Smooth muscle cell (in vitro differentiated cells): ENCODE data around the gene CNNM4. TPM values are rescaled to one million over a fixed set of nuclear protein-coding genes. Genes with fewer than 3 reads are reported as not detected.

Experiments used
- DNase-seq: peaks from one replicate; lab custom pipeline; 2025; ENCODE audit not compliant: unreplicated experiment; lab: John Stamatoyannopoulos, UW
- H2AFZ ChIP-seq: fragments of 200-600 bp; sonication (generic); 2 replicates; pipeline ENCODE4 v1.6.0; 2016; ENCODE audit warnings: antibody characterized with exemption, low read depth, mild to moderate bottlenecking
- H3F3A ChIP-seq: fragments of 200-600 bp; sonication (generic); 2 replicates; pipeline ENCODE4 v1.6.0; 2017; ENCODE audit warnings: antibody characterized with exemption, low read depth
- H3K27ac ChIP-seq: fragments of 200-600 bp; sonication (generic); 2 replicates; pipeline ENCODE4 v1.5.1; 2016; ENCODE audit warnings: low read depth, mild to moderate bottlenecking
- H3K27me3 ChIP-seq: fragments of 200-600 bp; sonication (generic); 2 replicates; pipeline ENCODE4 v1.6.1; 2016; ENCODE audit warnings: low read depth, mild to moderate bottlenecking
- H3K36me3 ChIP-seq: fragments of 200-600 bp; sonication (generic); 2 replicates; pipeline ENCODE4 v1.5.1; 2016; ENCODE audit warnings: low read depth
- H3K4me1 ChIP-seq: fragments of 200-600 bp; sonication (generic); 2 replicates; pipeline ENCODE4 v1.5.1; 2016; ENCODE audit warnings: low read depth
- H3K4me2 ChIP-seq: fragments of 200-600 bp; sonication (generic); 2 replicates; pipeline ENCODE4 v1.6.0; 2016; ENCODE audit warnings: mild to moderate bottlenecking
- H3K4me3 ChIP-seq: fragments of 200-600 bp; sonication (generic); 2 replicates; pipeline ENCODE4 v1.5.1; 2016; ENCODE audit warnings: mild to moderate bottlenecking
- H3K79me2 ChIP-seq: fragments of 200-600 bp; sonication (generic); 2 replicates; pipeline ENCODE4 v1.6.0; 2016; ENCODE audit warnings: low read depth, mild to moderate bottlenecking
- H3K9ac ChIP-seq: fragments of 200-600 bp; sonication (generic); 2 replicates; pipeline ENCODE4 v1.6.0; 2016; ENCODE audit warnings: low read depth
- H3K9me3 ChIP-seq: fragments of 200-600 bp; sonication (generic); replicated peaks from 2 replicates; pipeline ENCODE4 v1.5.1; 2016; ENCODE audit warnings: low read depth
- H4K20me1 ChIP-seq: fragments of 200-600 bp; sonication (generic); 2 replicates; pipeline ENCODE4 v1.6.0; 2016; ENCODE audit warnings: low read depth
- CTCF ChIP-seq: fragments of 200-600 bp; sonication (generic); IDR thresholded peaks from 2 replicates; pipeline ENCODE4 v1.5.1; 2017; ENCODE audit warnings: borderline replicate concordance, mild to moderate bottlenecking, antibody characterized with exemption; ENCODE audit not compliant: insufficient read depth, poor library complexity, severe bottlenecking
- WGBS: methylation state at CpG from one replicate; pipeline ENCODE4 v1.1.7; 2016; ENCODE audit warnings: low lambda C conversion rate; 5-methylcytosine and 5-hydroxymethylcytosine counted together
- polyA plus RNA-seq: library from polyadenylated mRNA; unstranded; fragments of >200 nt; fragmentation: Nextera tagmentation; extraction: Ambion mirVana; gene quantifications from 2 replicates; pipeline ENCODE4 v1.2.1, GENCODE V29; 2016
- total RNA-seq: library from RNA; depleted of rRNA; stranded (reverse); fragments of >200 nt; gene quantifications from 2 replicates; pipeline ENCODE4 v1.2.3, GENCODE V29; 2014

CNNM4 gene
- total and polyA plus RNA-seq, 2 experiments from 2014 or later: 7.2 to 10.1 TPM

GRCh38 chr2:96770442-96771202 is 9.9 kb downstream of the CNNM4 start:
- H3K27ac ChIP-seq: no peak overlapping the region
- no peak for TF ChIP-seq CTCF
- H3K79me2 ChIP-seq: peaks cover 8% of the 10 kb centered on the region
- no peak overlapping the region for H3K4me3 ChIP-seq
- H3K4me1 ChIP-seq: no peaks in the 10 kb centered on the region
- peaks cover 31% of the 10 kb centered on the region for H4K20me1 ChIP-seq
- H3K4me2 ChIP-seq: no peak overlapping the region
- H3K27me3 ChIP-seq: no peaks in the 10 kb centered on the region
- no peak overlapping the region for H2AFZ ChIP-seq
- DNase-seq: no peak
- H3K9me3 ChIP-seq: no peaks in the 10 kb centered on the region
- 88% methylated on average over 25 of the region's 25 CpGs for WGBS
- no peaks in the 10 kb centered on the region for H3K36me3 ChIP-seq
- no peaks in the 10 kb centered on the region for H3F3A ChIP-seq
- no peak overlapping the region for H3K9ac ChIP-seq

- no peak overlapping the region for H3K9ac ChIP-seq
- H3K27ac ChIP-seq: no peak overlapping the region
- no peaks in the 10 kb centered on the region for H3K9me3 ChIP-seq
- no peaks in the 10 kb centered on the region for H3K4me1 ChIP-seq
- DNase-seq: no peak
- TF ChIP-seq CTCF: no peak
- peaks cover 3% of the 10 kb centered on the region for H3K79me2 ChIP-seq
- H3K36me3 ChIP-seq: no peaks in the 10 kb centered on the region
- 91% methylated on average over 20 of the region's 20 CpGs for whole genome bisulfite sequencing
- H3F3A ChIP-seq: no peaks in the 10 kb centered on the region
- H4K20me1 ChIP-seq: peaks cover 20% of the 10 kb centered on the region
- H3K27me3 ChIP-seq: no peaks in the 10 kb centered on the region
- H2AFZ ChIP-seq: no peak overlapping the region
- no peak overlapping the region for H3K4me3 ChIP-seq
- H3K4me2 ChIP-seq: no peak overlapping the region
These were observed 11.3 kb downstream of the CNNM4 start for GRCh38 chr2:96771796-96772618.

- no peak overlapping the region for H3K4me2 ChIP-seq
- no peaks in the 10 kb centered on the region for H3F3A ChIP-seq
- no peaks in the 10 kb centered on the region for H3K4me1 ChIP-seq
These were observed 12.4 kb downstream of the CNNM4 start for GRCh38 chr2:96772903-96773671.

More at GRCh38 chr2:96772903-96773671, 12.4 kb downstream of the CNNM4 start:
- H3K27me3 ChIP-seq: no peaks in the 10 kb centered on the region
- H3K27ac ChIP-seq: no peak overlapping the region
- H3K36me3 ChIP-seq: no peaks in the 10 kb centered on the region
- no peak overlapping the region for H2AFZ ChIP-seq
- H3K79me2 ChIP-seq: peaks cover 3% of the 10 kb centered on the region
- no peaks in the 10 kb centered on the region for H3K9me3 ChIP-seq
- no peak overlapping the region for H3K4me3 ChIP-seq
- peaks cover 17% of the 10 kb centered on the region for H4K20me1 ChIP-seq
- no peak for DNase-seq
- 97% methylated on average over 12 of the region's 12 CpGs for WGBS
- no peak overlapping the region for H3K9ac ChIP-seq
- TF ChIP-seq CTCF: no peak
